C4-2B (cell line): ENCODE data around the gene HELZ.

Source experiments
- H3K27ac ChIP-seq: fragments of 450-650 bp; 2 replicates; pipeline ENCODE4 v1.5.1; 2017
- ZFX ChIP-seq: fragments of 450-650 bp; IDR thresholded peaks from 2 replicates; pipeline ENCODE4 v1.6.1; 2017
- TF ChIP-seq, protein P1 (sequence below): fragments of 450-650 bp; conservative IDR thresholded peaks from 2 replicates; pipeline ENCODE4 v1.5.1; 2017; ENCODE audit warnings: mild to moderate bottlenecking

The HELZ gene

GRCh38 chr17:67283731-67284516 lies 38.9 kb upstream of the HELZ start:
- no peak for TF ChIP-seq ZFX
- TF ChIP-seq, protein P1, sequence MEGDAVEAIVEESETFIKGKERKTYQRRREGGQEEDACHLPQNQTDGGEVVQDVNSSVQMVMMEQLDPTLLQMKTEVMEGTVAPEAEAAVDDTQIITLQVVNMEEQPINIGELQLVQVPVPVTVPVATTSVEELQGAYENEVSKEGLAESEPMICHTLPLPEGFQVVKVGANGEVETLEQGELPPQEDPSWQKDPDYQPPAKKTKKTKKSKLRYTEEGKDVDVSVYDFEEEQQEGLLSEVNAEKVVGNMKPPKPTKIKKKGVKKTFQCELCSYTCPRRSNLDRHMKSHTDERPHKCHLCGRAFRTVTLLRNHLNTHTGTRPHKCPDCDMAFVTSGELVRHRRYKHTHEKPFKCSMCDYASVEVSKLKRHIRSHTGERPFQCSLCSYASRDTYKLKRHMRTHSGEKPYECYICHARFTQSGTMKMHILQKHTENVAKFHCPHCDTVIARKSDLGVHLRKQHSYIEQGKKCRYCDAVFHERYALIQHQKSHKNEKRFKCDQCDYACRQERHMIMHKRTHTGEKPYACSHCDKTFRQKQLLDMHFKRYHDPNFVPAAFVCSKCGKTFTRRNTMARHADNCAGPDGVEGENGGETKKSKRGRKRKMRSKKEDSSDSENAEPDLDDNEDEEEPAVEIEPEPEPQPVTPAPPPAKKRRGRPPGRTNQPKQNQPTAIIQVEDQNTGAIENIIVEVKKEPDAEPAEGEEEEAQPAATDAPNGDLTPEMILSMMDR: no peak
- H3K27ac ChIP-seq: no peak overlapping the region

DNA sequence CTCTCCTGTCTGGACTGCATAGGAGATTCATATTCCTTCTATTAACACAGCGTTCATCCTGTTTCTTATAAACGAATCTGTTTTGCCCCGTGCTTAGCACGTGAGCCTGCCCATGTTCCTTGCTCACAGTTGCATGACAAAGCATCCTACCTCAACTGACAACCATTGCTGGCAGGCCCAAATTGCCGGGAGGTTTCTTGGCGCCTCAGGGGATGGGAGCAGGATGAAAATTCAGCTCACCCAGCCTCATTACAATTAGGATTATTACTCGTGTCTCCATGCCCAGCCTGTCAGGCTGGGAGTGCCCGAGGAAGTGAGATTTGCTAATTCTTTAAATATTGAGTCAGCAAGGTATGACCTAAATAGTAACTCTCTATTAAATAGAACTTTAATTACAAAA lies 36.7 kb upstream of the HELZ start:
- H3K27ac ChIP-seq: no peak overlapping the region
- TF ChIP-seq, protein P1: no peak
- no peak for TF ChIP-seq ZFX

GRCh38 chr17:67281053-67281452 lies 36.1 kb upstream of the HELZ start:
- TF ChIP-seq, protein P1: no peak
- no peak for TF ChIP-seq ZFX
- no peak overlapping the region for H3K27ac ChIP-seq

GRCh38 chr17:67280279-67280678 lies 35.3 kb upstream of the HELZ start:
- H3K27ac ChIP-seq: no peak overlapping the region; the same call in 1 of the 2 replicates
- TF ChIP-seq, protein P1: no peak
- no peak for TF ChIP-seq ZFX

- TF ChIP-seq, protein P1: no peak
- TF ChIP-seq ZFX: no peak
- H3K27ac ChIP-seq: no peak overlapping the region
Observed at GRCh38 chr17:67279115-67279514, 34.1 kb upstream of the HELZ start.

DNA sequence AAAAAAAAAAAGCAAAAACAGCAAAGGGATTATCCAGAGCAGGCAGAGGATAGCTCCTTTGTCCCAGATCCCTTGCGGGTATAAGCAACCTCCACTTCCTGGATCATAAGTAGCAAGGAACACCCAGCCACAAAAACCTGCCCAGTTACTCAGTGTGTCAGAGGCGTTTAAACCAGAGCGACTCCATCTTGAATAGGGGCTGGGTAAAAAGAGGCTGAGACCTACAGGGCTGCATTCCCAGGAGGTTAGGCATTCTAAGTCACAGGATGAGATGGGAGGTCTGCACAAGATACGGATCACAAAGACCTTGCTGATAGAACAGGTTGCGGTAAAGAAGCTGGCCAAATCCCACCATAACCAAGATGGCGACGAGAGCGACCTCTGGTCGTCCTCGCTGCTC lies 33.4 kb upstream of the HELZ start:
- TF ChIP-seq ZFX: no peak
- TF ChIP-seq, protein P1: no peak
- H3K27ac ChIP-seq: no peak overlapping the region

DNA sequence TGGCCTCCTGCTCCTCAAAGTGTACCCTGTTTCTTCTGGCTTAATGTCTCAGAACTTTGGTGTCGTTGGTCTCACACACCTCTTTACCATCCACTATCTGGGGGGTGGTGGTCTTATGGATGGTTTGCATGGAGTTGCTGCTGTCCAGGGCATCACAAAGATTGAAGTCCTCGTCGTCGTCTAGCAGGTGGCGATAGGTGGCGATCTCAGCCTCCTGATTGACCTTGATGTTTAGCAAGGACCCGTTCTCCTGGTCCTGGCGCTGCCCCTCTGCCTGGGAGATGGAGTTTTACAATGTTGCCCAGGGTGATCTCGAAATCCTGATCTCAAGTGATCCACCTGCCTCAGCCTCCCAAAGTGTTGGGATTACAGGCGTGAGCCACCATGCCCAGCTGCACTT lies 31.1 kb upstream of the HELZ start:
- TF ChIP-seq, protein P1: no peak; the same call in 1 of the 2 replicates
- TF ChIP-seq ZFX: no peak

More for the DNA sequence above, 31.1 kb upstream of the HELZ start:
- no peak overlapping the region for H3K27ac ChIP-seq
